SH-SY5Y (cell line): ENCODE measurements around the gene NOL8.

ENCODE experiments used
- GATA2 ChIP-seq: IDR thresholded peaks from 2 replicates; pipeline ENCODE4 v1.6.1; 2011; ENCODE audit warnings: mild to moderate bottlenecking, low read depth, low read length
- GATA3 ChIP-seq: IDR thresholded peaks from 2 replicates; pipeline ENCODE4 v1.6.1; 2011; ENCODE audit warnings: low read depth, mild to moderate bottlenecking, low read length, moderate library complexity

NOL8 gene

GRCh38 chr9:92328225-92328624, 3.1 kb upstream of the NOL8 start:
- TF ChIP-seq GATA2 (no peak), GATA3 (no peak)

DNA sequence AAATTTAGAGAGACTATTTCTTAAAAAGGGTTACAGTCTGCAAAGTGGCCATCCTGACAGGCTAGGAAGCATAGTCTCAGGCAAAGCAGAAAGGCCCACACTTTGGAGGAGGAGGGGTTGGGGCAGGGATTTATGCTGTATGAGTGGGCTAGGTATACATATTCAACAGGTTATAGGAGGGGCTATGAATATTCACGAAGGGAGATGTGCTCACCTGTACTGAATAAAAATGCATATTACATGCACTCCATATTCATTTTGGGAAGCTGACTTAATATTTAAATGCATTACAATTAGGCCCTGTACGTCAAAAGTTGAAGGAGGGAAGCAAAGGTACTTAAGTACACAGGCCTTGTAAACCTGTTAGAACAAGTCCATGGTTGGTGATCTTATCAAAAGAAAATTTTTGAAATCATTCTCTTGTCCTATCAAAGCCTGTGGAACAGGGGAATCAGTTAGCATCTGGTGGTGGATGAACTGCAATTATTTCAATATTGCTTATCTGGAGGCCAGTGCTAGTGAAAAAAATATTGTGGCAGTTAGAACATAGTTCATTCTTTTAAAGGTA, 2.2 kb upstream of the NOL8 start:
- TF ChIP-seq GATA3 (no peak), GATA2 (no peak)

DNA sequence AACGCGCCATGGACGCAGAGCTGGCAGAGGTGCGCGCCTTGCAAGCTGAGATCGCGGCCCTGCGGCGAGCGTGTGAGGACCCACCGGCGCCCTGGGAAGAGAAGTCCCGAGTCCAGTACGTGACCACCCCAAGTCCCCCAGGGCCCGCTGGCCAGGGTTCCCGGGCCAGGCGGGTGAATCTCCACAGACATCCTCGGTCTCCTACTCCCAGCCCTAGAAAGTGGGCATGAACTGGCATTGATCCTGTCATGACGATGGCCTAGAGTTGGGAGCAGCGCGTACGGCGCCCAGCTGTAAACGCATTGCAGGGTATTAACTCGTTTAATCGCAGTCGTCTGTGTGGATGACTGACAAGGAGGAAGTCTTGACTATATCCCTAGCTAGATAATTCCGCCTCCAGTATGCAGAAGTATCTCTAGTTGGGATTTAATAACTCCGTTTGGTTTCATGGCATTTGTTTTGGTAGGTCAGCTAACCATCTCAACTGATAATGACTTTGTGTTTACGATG, 896 bp upstream of the NOL8 start:
- no peak for TF ChIP-seq GATA3
- no peak for TF ChIP-seq GATA2

DNA sequence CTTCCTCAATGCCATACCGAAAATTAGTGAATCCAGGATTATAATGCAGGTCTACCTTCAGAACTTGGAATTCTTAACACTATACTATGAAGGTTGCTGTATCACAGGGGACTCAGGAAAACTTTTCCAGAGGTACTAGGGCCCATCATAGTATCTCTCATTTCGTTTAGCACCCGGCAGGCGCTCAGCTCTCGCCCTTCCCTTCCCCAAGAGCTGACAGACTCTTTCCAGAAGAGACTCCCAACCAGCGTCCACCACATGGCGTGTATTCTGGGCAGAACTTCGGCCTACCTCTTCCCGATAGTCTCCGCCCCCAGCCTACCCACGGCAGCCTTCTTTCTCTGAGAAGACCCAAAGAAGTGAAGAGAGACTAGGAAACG, 271 bp downstream of the NOL8 start:
- TF ChIP-seq GATA2, result no peak
- TF ChIP-seq GATA3, result no peak

DNA sequence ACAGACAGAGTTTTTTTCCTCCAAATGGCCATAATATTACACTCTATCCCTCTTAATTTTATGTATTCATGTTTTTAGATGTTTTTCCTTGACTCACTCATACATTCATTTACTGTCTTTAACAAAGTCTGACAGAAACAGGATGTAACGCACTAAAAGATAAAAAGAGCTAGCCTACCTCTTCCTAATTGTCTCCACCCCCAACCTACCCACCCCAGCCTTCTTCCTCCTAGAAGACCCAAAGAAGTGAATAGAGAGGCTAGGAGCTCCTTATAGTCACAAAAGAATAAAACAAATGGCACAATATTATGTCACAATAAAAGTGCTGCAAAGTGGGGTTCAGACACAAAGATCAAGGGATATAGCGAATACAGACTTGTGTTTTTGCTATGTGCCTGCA, 719 bp downstream of the NOL8 start:
- no peak for TF ChIP-seq GATA2
- no peak for TF ChIP-seq GATA3

- TF ChIP-seq GATA2, result no peak
- no peak for TF ChIP-seq GATA3
Observed at GRCh38 chr9:92315456-92315855, 9.7 kb downstream of the NOL8 start.

- no peak for TF ChIP-seq GATA3
- TF ChIP-seq GATA2, result no peak
Observed at GRCh38 chr9:92313624-92314012, 11.5 kb downstream of the NOL8 start.

DNA sequence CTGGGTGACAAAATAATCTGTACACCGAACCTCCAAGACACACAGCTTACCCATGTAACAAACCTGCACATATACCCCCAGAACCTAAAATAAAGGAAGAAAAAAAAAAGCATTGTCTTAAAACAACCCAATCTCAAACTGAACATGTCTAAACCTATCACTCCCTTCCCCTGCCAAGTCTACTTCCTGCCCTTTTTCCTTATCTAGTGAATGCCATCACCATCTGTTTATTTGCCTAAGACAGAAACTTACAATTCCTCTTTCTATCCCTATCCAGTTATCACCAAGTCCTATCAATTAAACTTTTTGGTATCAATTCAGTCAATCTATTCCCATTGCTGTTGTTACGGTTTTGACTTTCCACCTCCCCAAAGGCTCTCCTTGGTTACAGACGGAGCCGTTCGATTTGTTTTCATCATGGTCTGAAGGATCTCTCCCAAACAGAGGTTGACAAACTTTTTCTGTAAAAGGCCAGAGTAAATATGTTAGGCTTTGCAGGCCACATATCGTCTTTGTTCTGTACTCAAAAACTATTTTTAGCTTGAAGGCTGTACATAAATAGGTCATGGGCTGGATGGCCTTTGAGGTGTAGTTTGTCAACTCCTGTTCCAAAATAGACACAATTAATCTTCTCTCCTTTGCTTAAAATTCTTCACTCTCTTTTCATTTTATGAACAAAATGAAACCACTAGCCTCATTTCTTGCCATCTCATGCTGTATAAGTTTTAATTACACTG, 12.1 kb downstream of the NOL8 start:
- TF ChIP-seq GATA2 (no peak), GATA3 (no peak)

- no peak for TF ChIP-seq GATA3
- no peak for TF ChIP-seq GATA2
Observed at GRCh38 chr9:92310562-92310961, 14.6 kb downstream of the NOL8 start.

GRCh38 chr9:92308893-92309292, 16.3 kb downstream of the NOL8 start:
- TF ChIP-seq GATA2, result no peak
- no peak for TF ChIP-seq GATA3

- TF ChIP-seq GATA3 (no peak), GATA2 (no peak)
Observed at GRCh38 chr9:92300936-92301335, 24.2 kb downstream of the NOL8 start.

GRCh38 chr9:92299116-92299515, 26.0 kb downstream of the NOL8 start:
- no peak for TF ChIP-seq GATA2
- no peak for TF ChIP-seq GATA3

DNA sequence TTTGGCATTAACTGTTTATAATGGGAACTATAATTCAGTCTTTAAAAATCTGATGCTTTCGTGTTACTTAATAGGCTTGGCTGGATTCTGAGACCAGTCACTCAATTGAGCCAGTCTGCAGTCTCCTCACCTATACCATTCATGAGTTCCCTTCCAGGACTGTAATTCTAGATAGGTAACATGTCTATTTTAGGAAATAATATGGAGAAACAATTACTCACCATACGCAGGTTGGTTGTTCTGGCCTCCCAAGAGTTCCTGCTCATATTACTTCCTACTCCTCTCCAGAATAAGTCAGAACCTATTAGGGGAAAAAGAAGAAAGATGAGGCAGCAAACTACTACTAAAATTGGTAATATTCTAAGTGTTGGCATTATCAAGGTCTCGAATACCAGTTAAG, 27.1 kb downstream of the NOL8 start:
- TF ChIP-seq GATA3, result no peak
- TF ChIP-seq GATA2, result no peak

- TF ChIP-seq GATA3, result no peak
- TF ChIP-seq GATA2, result no peak
Observed at GRCh38 chr9:92297611-92298010, 27.5 kb downstream of the NOL8 start.

DNA sequence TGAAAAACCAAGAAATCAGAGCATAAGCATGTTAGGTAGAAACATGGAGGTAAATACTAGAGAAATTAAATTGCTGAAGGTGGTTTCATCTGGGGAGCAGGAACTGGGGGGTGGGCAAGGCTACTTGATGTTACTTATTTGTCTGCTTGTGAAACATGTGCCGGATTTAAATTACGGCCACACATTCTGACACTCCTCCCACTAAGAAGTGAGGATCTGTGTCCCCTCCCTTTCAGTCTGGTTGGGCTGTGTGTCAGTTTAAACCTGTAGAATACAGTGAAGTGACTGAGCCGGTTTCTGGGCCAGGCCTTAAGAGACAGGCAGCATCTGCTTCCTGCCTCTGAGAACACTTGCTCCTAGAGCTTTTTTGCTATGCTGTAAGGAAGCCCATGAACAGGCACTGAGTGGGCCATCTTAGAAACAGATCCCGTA, 29.3 kb downstream of the NOL8 start:
- TF ChIP-seq GATA3, result no peak
- no peak for TF ChIP-seq GATA2

DNA sequence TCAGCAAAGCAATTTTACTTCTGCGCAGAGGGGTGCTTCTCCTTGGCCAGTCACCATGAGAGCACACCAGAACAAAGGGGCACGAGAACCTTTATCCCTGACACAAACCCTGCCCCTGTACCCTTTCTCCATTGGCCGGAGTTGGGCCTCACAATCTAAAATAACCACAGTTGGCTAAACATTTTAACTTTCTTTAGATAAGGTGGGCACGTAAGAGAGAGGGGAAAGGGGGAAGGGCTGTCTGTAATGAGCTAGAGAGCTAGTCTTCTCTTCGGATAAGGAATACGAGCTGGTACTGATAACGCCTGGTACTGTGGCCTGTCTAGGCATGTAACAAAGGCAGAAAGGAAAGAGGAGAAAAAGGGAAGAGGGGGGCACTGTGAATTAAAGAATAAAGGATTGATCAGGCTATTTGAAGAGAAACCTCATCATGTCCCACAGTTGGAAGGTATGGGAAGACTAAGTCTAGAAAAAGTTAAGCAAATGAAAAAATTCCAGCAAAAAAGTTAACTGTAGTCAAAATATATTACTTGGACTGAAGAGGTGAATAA, 29.8 kb downstream of the NOL8 start:
- no peak for TF ChIP-seq GATA3
- TF ChIP-seq GATA2, result no peak
